ENCODE data around the gene IFNL2. TPM values are rescaled to one million over a fixed set of nuclear protein-coding genes. Genes with fewer than 3 reads are reported as not detected.
A peak's percentile ranks its signal among the peaks of the same experiment; 100 is the strongest.

Gene IFNL2
- total and polyA plus RNA-seq, 9 of the 15 experiments (the other 6 are each of a cell fraction or from before 2014, with no cell fraction given): not detected

DNA sequence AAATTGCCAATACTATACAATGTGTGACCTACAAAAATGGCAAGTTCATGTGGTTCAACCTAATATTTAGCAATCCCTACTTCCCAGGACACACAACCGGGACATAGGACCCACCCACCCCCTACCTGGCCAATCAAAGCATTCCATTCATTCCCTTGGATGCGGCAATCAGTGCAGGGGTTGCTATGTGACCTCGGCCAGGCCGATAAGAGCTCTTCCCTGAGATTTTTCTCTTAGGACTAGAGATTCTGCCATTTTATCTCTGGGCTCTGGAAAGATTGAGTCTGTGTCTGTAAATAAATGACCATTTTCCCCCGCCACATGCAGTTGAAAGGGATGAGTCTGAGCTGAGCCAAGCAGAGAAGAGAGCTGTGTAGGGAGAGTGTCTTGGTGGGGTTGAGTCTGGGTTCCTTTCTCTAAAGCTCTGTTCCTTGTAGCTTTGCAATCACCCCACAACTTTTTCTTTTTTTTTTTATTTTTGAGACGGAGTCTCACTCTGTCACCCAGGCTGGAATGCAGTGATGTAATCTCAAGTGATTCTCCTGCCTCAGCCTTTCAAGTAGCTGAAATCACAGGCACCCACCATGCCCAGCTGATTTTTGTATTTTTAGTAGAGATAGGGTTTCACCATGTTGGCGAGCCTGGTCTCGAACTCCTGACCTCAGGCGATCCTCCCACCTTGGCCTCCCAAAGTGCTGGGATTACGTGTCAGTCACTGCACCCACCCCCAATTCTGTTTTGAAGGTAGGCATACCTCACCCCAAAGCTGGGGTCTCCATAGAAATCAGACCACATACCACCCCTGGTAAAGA is 35.4 kb downstream of the IFNL2 start:
- CTCF ChIA-PET (ENCODE audit: low intra/inter-chr PET ratio): no interaction called here
- POLR2A ChIA-PET: interaction anchor here (0.6 to 0.8 kb wide), 2 partner anchors 7 to 31 kb away, joined by 3 to 4 read pairs; no protein-coding TSS in a partner anchor
- H3K36me3 ChIP-seq (ENCODE audit: control insufficient read depth, insufficient read depth, low read length): peaks cover 10% of the 10 kb centered on the region; the same call in 1 of the 3 replicates
- TF ChIP-seq ZNF717 (CRISPR knock-in tag; IDR thresholded peaks at IDR 0.05) (no peak), ZNF212 (CRISPR knock-in tag; IDR thresholded peaks at IDR 0.05) (no peak), RCOR1 (IDR thresholded peaks at IDR 0.05; ENCODE audit: borderline replicate concordance in 1 of 2, low read depth in 2 of 2, low read length in 2 of 2) (peak; percentile 54 to 94; a peak in 3 of 4 replicates), KDM1A (IDR thresholded peaks at IDR 0.05) (peak; percentile 96 to 98), HDAC2 (IDR thresholded peaks at IDR 0.05) (peak; percentile 50; the same call in 1 of the 2 replicates), HMGXB4 (CRISPR knock-in tag; IDR thresholded peaks at IDR 0.05) (no peak), SOX6 (IDR thresholded peaks at IDR 0.05) (no peak), RHOXF2B (CRISPR knock-in tag; conservative IDR thresholded peaks at IDR 0.05) (no peak), HDAC1 (IDR thresholded peaks at IDR 0.05) (peak in 1 of 2 experiments; percentile 65; a peak in 1 of 4 replicates), RFX5 (IDR thresholded peaks at IDR 0.05; ENCODE audit: low read depth, low read length) (no peak), STAT6 (CRISPR knock-in tag; IDR thresholded peaks at IDR 0.05) (no peak), U2AF2 (optimal IDR thresholded peaks at IDR 0.05; ENCODE audit: low read depth, low read length) (no peak), ZNF24 (IDR thresholded peaks at IDR 0.05) (no peak)
- TF ChIP-seq, protein P1, sequence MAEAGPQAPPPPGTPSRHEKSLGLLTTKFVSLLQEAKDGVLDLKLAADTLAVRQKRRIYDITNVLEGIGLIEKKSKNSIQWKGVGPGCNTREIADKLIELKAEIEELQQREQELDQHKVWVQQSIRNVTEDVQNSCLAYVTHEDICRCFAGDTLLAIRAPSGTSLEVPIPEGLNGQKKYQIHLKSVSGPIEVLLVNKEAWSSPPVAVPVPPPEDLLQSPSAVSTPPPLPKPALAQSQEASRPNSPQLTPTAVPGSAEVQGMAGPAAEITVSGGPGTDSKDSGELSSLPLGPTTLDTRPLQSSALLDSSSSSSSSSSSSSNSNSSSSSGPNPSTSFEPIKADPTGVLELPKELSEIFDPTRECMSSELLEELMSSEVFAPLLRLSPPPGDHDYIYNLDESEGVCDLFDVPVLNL (CRISPR knock-in tag; IDR thresholded peaks at IDR 0.05; ENCODE audit: low read depth): no peak

More for the DNA sequence above, 35.4 kb downstream of the IFNL2 start:
- H3K9ac ChIP-seq (ENCODE audit: insufficient read depth in 1 of 2, low read depth in 2 of 2, low read length in 2 of 2): no peak overlapping the region
- no peaks in the 10 kb centered on the region for H4K20me1 ChIP-seq (replicated peaks; ENCODE audit: control insufficient read depth, insufficient read depth, low read length)
- intact Hi-C loops (cut with micrococcal nuclease) (loop anchor here (10.0 kb wide), 1 partner anchor 49 kb away; no protein-coding TSS in a partner anchor), in situ Hi-C loops (cut with MboI) (no loop called here)
- no peaks in the 10 kb centered on the region for H3K27me3 ChIP-seq (ENCODE audit: control insufficient read depth in 2 of 2, insufficient read depth in 2 of 2, low read length in 2 of 2)
- no peaks in the 10 kb centered on the region for H3K9me1 ChIP-seq (ENCODE audit: control insufficient read depth, insufficient read depth, low read length)
- H3K4me1 ChIP-seq (replicated peaks in 1 of 2; ENCODE audit: control insufficient read depth in 2 of 2, insufficient read depth in 2 of 2, low read length in 2 of 2): peaks cover 19 to 28% of the 10 kb centered on the region in 2 experiments
- no peak for DNase-seq (ENCODE audit: extremely low read depth in 1 of 4, low spot score in 3 of 4)
- no peaks in the 10 kb centered on the region for H3K9me3 ChIP-seq (replicated peaks; ENCODE audit: control insufficient read depth, insufficient read depth, low read depth, low read length)
- no peak for ATAC-seq
- H3K4me3 ChIP-seq: no peak overlapping the region
- WGBS (ENCODE audit: insufficient coverage, low coverage, missing lambda C conversion rate): 9% methylated on average over 10 of the region's 10 CpGs
- FAIRE-seq: no peak
- no peaks in the 10 kb centered on the region for H3K79me2 ChIP-seq (ENCODE audit: control insufficient read depth, insufficient read depth, low read length)
- BruUV-seq (replicated peaks): no TSS peak
- no peak overlapping the region for H2AFZ ChIP-seq (ENCODE audit: low read depth, low read length)
- H3K27ac ChIP-seq (ENCODE audit: extremely low read depth, low read depth, low read length): no peak overlapping the region
- no peak overlapping the region for H3K4me2 ChIP-seq (ENCODE audit: insufficient read depth, low read length)

Data from K562 (cell line).